G401 (cell line): ENCODE results near the gene DMRTC2. TPM values are rescaled to one million over a fixed set of nuclear protein-coding genes. Genes with fewer than 3 reads are reported as not detected.

Experiments
- DNase-seq: peaks from one replicate; pipeline ENCODE4 v3.0.0-alpha.2; 2015; ENCODE audit warnings: low spot score
- in situ Hi-C: cut with HindIII; loops from 2 replicates; pipeline ENCODE4 v1.10.0; 2016; ENCODE audit warnings: low sequenced_read_pairs, mixed read lengths
- total RNA-seq: library from RNA; depleted of rRNA; stranded (reverse); fragments of >200 nt; shearing (Covaris generic); gene quantifications from 2 replicates; pipeline ENCODE4 v1.2.3, GENCODE V29; 2014; rRNA removed

Gene DMRTC2
- not detected in 2 replicates for total RNA-seq

GRCh38 chr19:41845001-41845050, at the start of gene DMRTC2:
TSS of gene DMRTC2 (plus strand) at chr19:41845042. CDS start at chr19:41847429, 2,387 bp downstream.
- no peak for DNase-seq
- in situ Hi-C loops, result no loop called here

- DNase-seq, result no peak
- in situ Hi-C loops, result no loop called here
Observed at GRCh38 chr19:41796362-41796761, 48.5 kb upstream of the DMRTC2 start, which contains the start of gene CEACAM3. TSS of gene CEACAM3 (plus strand) at chr19:41796587. CDS start at chr19:41796678, 91 bp downstream.

GRCh38 chr19:41796901-41797300, 47.9 kb upstream of the DMRTC2 start:
- no peak for DNase-seq
- in situ Hi-C loops, result no loop called here

GRCh38 chr19:41799444-41800000, 45.3 kb upstream of the DMRTC2 start:
- in situ Hi-C loops, result no loop called here
- no peak for DNase-seq

GRCh38 chr19:41801031-41801430, 43.8 kb upstream of the DMRTC2 start:
- in situ Hi-C loops, result no loop called here
- DNase-seq, result no peak

- in situ Hi-C loops, result no loop called here
- DNase-seq, result no peak
Observed at GRCh38 chr19:41801792-41802211, 43.0 kb upstream of the DMRTC2 start.

- DNase-seq, result no peak
- in situ Hi-C loops, result no loop called here
Observed at GRCh38 chr19:41802770-41803169, 42.1 kb upstream of the DMRTC2 start.

- DNase-seq, result no peak
- in situ Hi-C loops, result no loop called here
Observed at GRCh38 chr19:41804336-41804735, 40.5 kb upstream of the DMRTC2 start.

- DNase-seq, result no peak
- in situ Hi-C loops, result no loop called here
Observed at GRCh38 chr19:41807176-41807575, 37.7 kb upstream of the DMRTC2 start.

GRCh38 chr19:41808663-41809566, 35.9 kb upstream of the DMRTC2 start:
- DNase-seq, result no peak
- in situ Hi-C loops, result no loop called here

- DNase-seq, result no peak
- in situ Hi-C loops, result no loop called here
Observed at GRCh38 chr19:41810301-41810700, 34.5 kb upstream of the DMRTC2 start.

GRCh38 chr19:41811036-41811435, 33.8 kb upstream of the DMRTC2 start:
- DNase-seq, result no peak
- in situ Hi-C loops, result no loop called here

GRCh38 chr19:41811981-41812380, 32.9 kb upstream of the DMRTC2 start:
- in situ Hi-C loops, result no loop called here
- no peak for DNase-seq

- no peak for DNase-seq
- in situ Hi-C loops, result no loop called here
Observed at GRCh38 chr19:41813911-41814310, 30.9 kb upstream of the DMRTC2 start.

- no peak for DNase-seq
- in situ Hi-C loops, result no loop called here
Observed at GRCh38 chr19:41815301-41815700, 29.5 kb upstream of the DMRTC2 start.

- in situ Hi-C loops, result no loop called here
- no peak for DNase-seq
Observed at GRCh38 chr19:41816761-41817160, 28.1 kb upstream of the DMRTC2 start.

GRCh38 chr19:41821003-41821735, 23.7 kb upstream of the DMRTC2 start:
- peak; percentile 27 for DNase-seq
- in situ Hi-C loops, result no loop called here

- in situ Hi-C loops, result no loop called here
Observed at GRCh38 chr19:41837981-41838708, 6.7 kb upstream of the DMRTC2 start.

GRCh38 chr19:41839211-41839610, 5.6 kb upstream of the DMRTC2 start:
- in situ Hi-C loops, result no loop called here
- DNase-seq, result no peak

More at GRCh38 chr19:41837981-41838708, 6.7 kb upstream of the DMRTC2 start:
- DNase-seq, result no peak

- no peak for DNase-seq
- in situ Hi-C loops, result no loop called here
Observed at GRCh38 chr19:41843371-41843770, 1.5 kb upstream of the DMRTC2 start.
